Bronchial epithelial cell (primary cell): ENCODE results near the gene DCDC1. TPM values are rescaled to one million over a fixed set of nuclear protein-coding genes. Genes with fewer than 3 reads are reported as not detected.

ENCODE experiments used
- DNase-seq: peaks from one replicate; pipeline ENCODE4 v3.0.0-alpha.2; 2010; ENCODE audit warnings: low read depth
- FAIRE-seq: peaks from 2 replicates; lab custom pipeline; 2011; peaks lifted over from hg19 to GRCh38; lab: Jason Lieb, UNC
- H3K27me3 ChIP-seq: 2 replicates; pipeline ENCODE4 v1.5.1; 2011; ENCODE audit warnings: low read length; ENCODE audit not compliant: control insufficient read depth, insufficient read depth
- H3K36me3 ChIP-seq: 2 replicates; pipeline ENCODE4 v1.5.1; 2011; ENCODE audit warnings: low read length; ENCODE audit not compliant: control insufficient read depth, insufficient read depth
- H3K4me3 ChIP-seq: 2 replicates; pipeline ENCODE4 v1.5.1; 2011; ENCODE audit warnings: mild to moderate bottlenecking, low read depth, low read length, control low read depth
- total RNA-seq: library from RNA; depleted of rRNA; stranded (reverse); fragments of >200 nt; gene quantifications from 2 replicates; pipeline ENCODE4 v1.2.1, GENCODE V29; 2014
- TF ChIP-seq, protein P1 (sequence below): IDR thresholded peaks from 2 replicates; pipeline ENCODE4 v1.5.1; 2011; ENCODE audit warnings: mild to moderate bottlenecking, moderate library complexity, low read length, control low read depth, inconsistent platforms; ENCODE audit not compliant: insufficient read depth, severe bottlenecking

DCDC1 gene
- total RNA-seq, 1 donor from 2014 or later, result not detected

DNA sequence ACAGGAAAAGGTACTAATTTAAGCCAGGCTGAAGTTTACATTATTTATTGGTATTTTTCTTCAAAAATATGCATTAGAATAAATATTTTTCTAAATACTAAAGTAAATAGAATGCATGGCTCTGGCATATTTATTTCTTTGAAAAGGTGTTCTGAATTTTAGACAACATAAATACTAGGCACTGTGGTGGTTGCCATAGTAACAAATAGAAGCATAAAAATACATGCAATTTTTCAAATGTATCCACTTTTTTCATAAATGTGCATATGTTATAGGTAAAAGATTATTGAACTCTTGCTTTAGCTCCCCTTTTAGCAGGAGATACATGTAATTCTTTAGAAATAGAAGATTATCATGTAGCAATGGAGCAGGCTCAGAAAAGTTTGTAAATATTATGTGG is 18.4 kb downstream of the DCDC1 start:
- H3K36me3 ChIP-seq, result no peaks in the 10 kb centered on the region
- peaks cover 2% of the 10 kb centered on the region for H3K27me3 ChIP-seq
- DNase-seq, result no peak
- H3K4me3 ChIP-seq, result no peak overlapping the region
- TF ChIP-seq, protein P1, sequence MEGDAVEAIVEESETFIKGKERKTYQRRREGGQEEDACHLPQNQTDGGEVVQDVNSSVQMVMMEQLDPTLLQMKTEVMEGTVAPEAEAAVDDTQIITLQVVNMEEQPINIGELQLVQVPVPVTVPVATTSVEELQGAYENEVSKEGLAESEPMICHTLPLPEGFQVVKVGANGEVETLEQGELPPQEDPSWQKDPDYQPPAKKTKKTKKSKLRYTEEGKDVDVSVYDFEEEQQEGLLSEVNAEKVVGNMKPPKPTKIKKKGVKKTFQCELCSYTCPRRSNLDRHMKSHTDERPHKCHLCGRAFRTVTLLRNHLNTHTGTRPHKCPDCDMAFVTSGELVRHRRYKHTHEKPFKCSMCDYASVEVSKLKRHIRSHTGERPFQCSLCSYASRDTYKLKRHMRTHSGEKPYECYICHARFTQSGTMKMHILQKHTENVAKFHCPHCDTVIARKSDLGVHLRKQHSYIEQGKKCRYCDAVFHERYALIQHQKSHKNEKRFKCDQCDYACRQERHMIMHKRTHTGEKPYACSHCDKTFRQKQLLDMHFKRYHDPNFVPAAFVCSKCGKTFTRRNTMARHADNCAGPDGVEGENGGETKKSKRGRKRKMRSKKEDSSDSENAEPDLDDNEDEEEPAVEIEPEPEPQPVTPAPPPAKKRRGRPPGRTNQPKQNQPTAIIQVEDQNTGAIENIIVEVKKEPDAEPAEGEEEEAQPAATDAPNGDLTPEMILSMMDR, result no peak
- FAIRE-seq, result no peak

DNA sequence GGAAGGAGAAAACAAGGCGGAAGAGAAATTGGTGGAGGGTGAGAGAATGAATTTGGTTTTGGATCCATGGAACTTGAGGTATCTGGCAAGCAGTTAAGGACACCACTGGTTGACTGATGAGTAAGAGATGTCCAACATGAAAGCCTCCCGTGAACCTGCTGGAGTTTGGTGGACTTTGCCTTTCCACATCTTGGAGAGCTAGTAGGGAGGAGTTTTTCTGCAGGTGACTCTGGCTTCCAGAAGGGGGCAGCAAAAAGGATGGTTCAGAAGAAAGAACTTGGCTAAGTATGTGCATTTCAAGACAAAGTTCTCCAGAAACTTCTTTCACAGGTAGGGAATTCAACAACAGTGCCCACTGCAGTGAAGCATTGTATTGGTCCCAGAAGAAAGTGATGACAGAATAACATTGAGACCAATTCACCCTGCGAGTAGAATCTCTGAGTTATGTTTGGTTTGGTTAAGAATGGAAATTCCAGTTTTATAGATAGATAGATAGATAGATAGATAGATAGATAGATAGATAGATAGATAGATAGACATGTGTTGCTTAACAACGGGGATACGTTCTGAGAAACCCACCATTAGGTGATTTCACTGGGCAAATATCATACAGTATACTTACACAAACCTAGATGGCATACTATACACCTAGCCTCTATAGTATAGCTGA is 28.5 kb downstream of the DCDC1 start:
- no peak for FAIRE-seq
- TF ChIP-seq, protein P1, result peak; percentile 79
- Histone ChIP-seq H3K27me3 (no peaks in the 10 kb centered on the region), H3K36me3 (no peaks in the 10 kb centered on the region), H3K4me3 (no peak overlapping the region)
- peak; percentile 43 for DNase-seq

DNA sequence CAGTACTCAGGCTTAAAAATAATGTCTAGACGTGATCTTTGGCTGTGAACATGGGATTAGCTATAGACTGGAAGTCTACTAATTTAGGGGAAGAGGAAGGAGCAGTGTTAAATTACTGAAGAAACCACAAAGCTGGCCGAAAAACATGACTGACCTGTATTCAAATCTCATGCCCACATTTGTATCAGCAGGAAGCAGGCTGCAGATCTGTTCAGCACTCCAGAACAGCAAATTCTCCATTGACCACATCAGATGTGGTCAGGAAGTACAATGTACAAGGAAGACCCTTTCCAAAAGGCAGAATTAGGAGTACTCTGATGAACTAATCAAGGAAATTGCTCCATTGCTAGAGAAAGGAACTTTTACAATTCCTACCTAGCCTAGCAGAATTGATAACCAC is 31.7 kb downstream of the DCDC1 start:
- FAIRE-seq, result no peak
- H3K4me3 ChIP-seq, result no peak overlapping the region
- TF ChIP-seq, protein P1, result no peak
- no peaks in the 10 kb centered on the region for H3K36me3 ChIP-seq
- no peak for DNase-seq
- H3K27me3 ChIP-seq, result no peaks in the 10 kb centered on the region

DNA sequence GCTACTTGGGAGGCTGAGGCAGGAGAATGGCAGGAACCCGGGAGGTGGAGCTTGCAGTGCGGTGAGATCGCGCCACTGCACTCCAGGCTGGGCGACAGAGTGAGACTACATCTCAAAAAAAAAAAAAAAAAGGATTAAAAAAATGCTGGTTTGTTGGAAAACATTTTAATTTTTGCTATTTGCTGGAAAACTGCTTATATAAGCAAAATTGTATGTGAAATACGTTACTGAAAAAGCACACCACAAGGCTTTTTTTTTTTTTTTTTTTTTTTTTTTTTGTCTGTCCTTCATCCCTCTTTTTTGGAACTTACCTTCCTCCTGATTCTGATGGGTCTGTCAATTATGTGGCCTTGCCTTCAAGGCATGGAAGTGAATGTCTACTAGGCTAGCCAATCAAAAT is 40.8 kb downstream of the DCDC1 start:
- no peaks in the 10 kb centered on the region for H3K27me3 ChIP-seq
- no peak for DNase-seq
- H3K4me3 ChIP-seq, result no peak overlapping the region
- TF ChIP-seq, protein P1, result no peak
- no peaks in the 10 kb centered on the region for H3K36me3 ChIP-seq
- FAIRE-seq, result no peak

DNA sequence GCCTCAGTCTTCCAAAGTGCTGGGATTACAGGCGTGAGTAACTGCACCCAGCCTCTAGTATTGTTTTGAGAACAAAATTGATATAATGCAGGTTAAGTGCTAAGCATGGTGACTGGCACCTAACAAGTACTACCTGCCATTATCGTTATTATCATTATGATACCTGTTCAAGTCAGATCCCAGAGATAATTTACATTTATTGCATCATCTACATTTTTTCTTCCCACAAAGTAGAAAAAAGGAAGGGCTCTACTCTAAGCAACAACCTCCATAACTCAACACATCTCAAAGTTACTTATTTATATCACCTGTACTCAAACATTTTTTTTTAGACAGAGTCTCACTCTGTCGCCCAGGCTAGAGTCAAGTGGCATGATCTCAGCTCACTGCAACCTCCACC is 42.1 kb downstream of the DCDC1 start:
- no peak for FAIRE-seq
- DNase-seq, result no peak
- TF ChIP-seq, protein P1, result no peak
- H3K27me3 ChIP-seq, result no peaks in the 10 kb centered on the region
- no peaks in the 10 kb centered on the region for H3K36me3 ChIP-seq
- H3K4me3 ChIP-seq, result no peak overlapping the region
